ENCODE results near the gene SLC32A1. TPM values are rescaled to one million over a fixed set of nuclear protein-coding genes. Genes with fewer than 3 reads are reported as not detected.
A peak's percentile ranks its signal among the peaks of the same experiment; 100 is the strongest.

Gene SLC32A1
- total and polyA plus RNA-seq, 2 donors, result 0.11 TPM; not detected in 1

DNA sequence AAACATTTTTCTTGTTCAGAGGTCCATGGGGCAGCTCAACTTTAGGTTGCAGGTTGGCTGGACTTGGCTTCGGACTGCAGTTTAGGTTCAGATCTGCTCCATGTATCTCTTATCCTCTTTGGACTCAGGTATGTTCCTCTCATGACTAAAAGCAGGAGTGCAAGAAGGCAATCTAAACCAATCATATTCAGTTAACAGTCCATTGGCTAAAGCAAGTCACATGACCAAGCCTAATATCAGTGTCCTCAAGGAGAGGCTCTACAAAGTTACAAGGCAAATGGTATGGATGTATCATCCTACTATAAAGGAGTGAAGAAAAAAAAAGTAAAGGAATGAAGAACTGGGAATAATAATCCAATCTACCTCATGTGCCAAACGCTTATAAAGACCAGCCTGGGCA is 21.5 kb downstream of the SLC32A1 start:
- H3K36me3 ChIP-seq (ENCODE audit: control insufficient read depth in 2 of 2, insufficient read depth in 2 of 2, low read length in 1 of 2), result peaks cover 0 to 3% of the 10 kb centered on the region in 2 donors
- no peaks in the 10 kb centered on the region for H3K9me3 ChIP-seq (ENCODE audit: control insufficient read depth in 2 of 2, insufficient read depth in 1 of 2, low read length in 1 of 2)
- H3K27me3 ChIP-seq (ENCODE audit: control insufficient read depth in 2 of 2, insufficient read depth in 1 of 2, low read length in 1 of 2), result peaks cover 5 to 21% of the 10 kb centered on the region in 2 donors
- peaks cover 8 to 13% of the 10 kb centered on the region in 2 donors for H3K4me1 ChIP-seq (ENCODE audit: control insufficient read depth in 2 of 2, insufficient read depth in 2 of 2, low read length in 2 of 2)
- no peak overlapping the region for H3K4me3 ChIP-seq (ENCODE audit: low read length in 2 of 2)
- no peak overlapping the region for H3K27ac ChIP-seq (ENCODE audit: low read depth in 1 of 2, low read length in 1 of 2)
- no peak for DNase-seq (ENCODE audit: low read depth in 6 of 9, low spot score in 9 of 9)
- WGBS, result 98% methylated on average over 2 of the region's 2 CpGs

DNA sequence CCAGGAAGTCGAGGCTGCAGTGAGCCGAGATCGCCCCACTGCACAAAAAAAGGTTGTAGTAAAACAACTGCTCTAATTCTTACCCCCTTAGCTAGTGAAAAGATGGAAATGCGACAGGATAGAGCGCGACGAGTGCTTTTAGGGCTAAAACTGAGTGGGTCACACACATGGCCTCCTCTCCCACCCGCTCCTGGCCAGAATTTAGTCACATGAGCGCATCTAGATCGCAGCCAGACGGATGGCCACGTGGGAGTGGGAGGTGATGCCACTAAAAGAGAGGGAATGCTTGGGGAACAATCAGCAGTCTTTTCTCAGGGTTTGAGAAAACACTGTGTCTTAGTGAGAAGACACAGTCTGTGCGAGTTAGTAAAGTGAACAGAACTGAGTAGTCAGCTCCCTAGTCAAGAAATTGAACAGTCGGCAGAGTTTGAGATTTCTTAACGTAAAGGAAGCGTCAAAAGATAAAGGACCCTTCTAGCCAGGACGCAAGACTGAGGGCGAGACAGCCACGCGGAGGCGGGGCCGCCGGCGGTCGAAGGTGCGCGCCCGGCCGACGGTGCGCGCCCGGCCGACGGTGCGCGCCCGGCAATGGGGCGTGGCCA is 23.3 kb downstream of the SLC32A1 start:
- Histone ChIP-seq H3K4me3 (ENCODE audit: low read length in 2 of 2) (peak overlapping the region; percentile 22 to 90), H3K36me3 (ENCODE audit: control insufficient read depth in 2 of 2, insufficient read depth in 2 of 2, low read length in 1 of 2) (peaks cover 3 to 6% of the 10 kb centered on the region in 2 donors), H3K9me3 (ENCODE audit: control insufficient read depth in 2 of 2, insufficient read depth in 1 of 2, low read length in 1 of 2) (no peaks in the 10 kb centered on the region), H3K4me1 (ENCODE audit: control insufficient read depth in 2 of 2, insufficient read depth in 2 of 2, low read length in 2 of 2) (peaks cover 8 to 13% of the 10 kb centered on the region in 2 donors), H3K27me3 (ENCODE audit: control insufficient read depth in 2 of 2, insufficient read depth in 1 of 2, low read length in 1 of 2) (peaks cover 2 to 7% of the 10 kb centered on the region in 2 donors), H3K27ac (ENCODE audit: low read depth in 1 of 2, low read length in 1 of 2) (no peak overlapping the region)
- 14% methylated on average over 39 of the region's 39 CpGs for WGBS
- no peak for DNase-seq (ENCODE audit: low read depth in 6 of 9, low spot score in 9 of 9)

GRCh38 chr20:38748097-38748860 is 24.0 kb downstream of the SLC32A1 start, which contains the start of gene ACTR5:
Gene ACTR5 (plus strand): TSS chr20:38748460. CDS start chr20:38748479, 19 bp downstream.
- Histone ChIP-seq H3K27ac (ENCODE audit: low read depth in 1 of 2, low read length in 1 of 2) (peak within 1 kb of the TSS; percentile 83 to 93), H3K36me3 (ENCODE audit: control insufficient read depth in 2 of 2, insufficient read depth in 2 of 2, low read length in 1 of 2) (peaks cover 3 to 6% of the 10 kb centered on the region in 2 donors), H3K4me1 (ENCODE audit: control insufficient read depth in 2 of 2, insufficient read depth in 2 of 2, low read length in 2 of 2) (peaks cover 8 to 13% of the 10 kb centered on the region in 2 donors), H3K4me3 (ENCODE audit: low read length in 2 of 2) (peak within 1 kb of the TSS; percentile 63 to 90), H3K9me3 (ENCODE audit: control insufficient read depth in 2 of 2, insufficient read depth in 1 of 2, low read length in 1 of 2) (no peaks in the 10 kb centered on the region), H3K27me3 (ENCODE audit: control insufficient read depth in 2 of 2, insufficient read depth in 1 of 2, low read length in 1 of 2) (peaks cover 2 to 7% of the 10 kb centered on the region in 2 donors)
- peak; percentile 80 to 96 (median 90) for DNase-seq (ENCODE audit: low read depth in 6 of 9, low spot score in 9 of 9)
- under 1% methylated on average over 84 of the region's 84 CpGs for WGBS

DNA sequence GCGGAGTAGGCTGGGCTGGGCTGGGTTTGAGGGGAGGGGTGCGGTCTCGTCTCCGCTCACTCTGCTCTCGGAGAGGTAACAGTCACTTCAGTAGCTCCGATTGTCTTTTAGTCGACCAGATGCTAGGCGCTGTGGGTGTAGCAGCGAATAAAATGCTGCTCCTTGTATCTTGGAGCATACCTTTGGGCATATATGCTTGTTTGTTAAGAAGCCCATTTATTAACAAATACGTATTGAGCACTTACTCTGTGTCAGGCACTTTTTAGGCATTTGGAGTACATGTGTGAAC is 24.5 kb downstream of the SLC32A1 start:
- H3K36me3 ChIP-seq (ENCODE audit: control insufficient read depth in 2 of 2, insufficient read depth in 2 of 2, low read length in 1 of 2), result peaks cover 3 to 6% of the 10 kb centered on the region in 2 donors
- peak overlapping the region in 1 of 2 donors; percentile 93 for H3K27ac ChIP-seq (ENCODE audit: low read depth in 1 of 2, low read length in 1 of 2)
- H3K4me3 ChIP-seq (ENCODE audit: low read length in 2 of 2), result peak overlapping the region; percentile 63 to 90
- DNase-seq (ENCODE audit: low read depth in 6 of 9, low spot score in 9 of 9), result peak in 2 of 9 donors; percentile 51 to 64
- WGBS, result 2% methylated on average over 10 of the region's 10 CpGs
- peaks cover 8 to 13% of the 10 kb centered on the region in 2 donors for H3K4me1 ChIP-seq (ENCODE audit: control insufficient read depth in 2 of 2, insufficient read depth in 2 of 2, low read length in 2 of 2)
- peaks cover 2 to 7% of the 10 kb centered on the region in 2 donors for H3K27me3 ChIP-seq (ENCODE audit: control insufficient read depth in 2 of 2, insufficient read depth in 1 of 2, low read length in 1 of 2)
- no peaks in the 10 kb centered on the region for H3K9me3 ChIP-seq (ENCODE audit: control insufficient read depth in 2 of 2, insufficient read depth in 1 of 2, low read length in 1 of 2)

DNA sequence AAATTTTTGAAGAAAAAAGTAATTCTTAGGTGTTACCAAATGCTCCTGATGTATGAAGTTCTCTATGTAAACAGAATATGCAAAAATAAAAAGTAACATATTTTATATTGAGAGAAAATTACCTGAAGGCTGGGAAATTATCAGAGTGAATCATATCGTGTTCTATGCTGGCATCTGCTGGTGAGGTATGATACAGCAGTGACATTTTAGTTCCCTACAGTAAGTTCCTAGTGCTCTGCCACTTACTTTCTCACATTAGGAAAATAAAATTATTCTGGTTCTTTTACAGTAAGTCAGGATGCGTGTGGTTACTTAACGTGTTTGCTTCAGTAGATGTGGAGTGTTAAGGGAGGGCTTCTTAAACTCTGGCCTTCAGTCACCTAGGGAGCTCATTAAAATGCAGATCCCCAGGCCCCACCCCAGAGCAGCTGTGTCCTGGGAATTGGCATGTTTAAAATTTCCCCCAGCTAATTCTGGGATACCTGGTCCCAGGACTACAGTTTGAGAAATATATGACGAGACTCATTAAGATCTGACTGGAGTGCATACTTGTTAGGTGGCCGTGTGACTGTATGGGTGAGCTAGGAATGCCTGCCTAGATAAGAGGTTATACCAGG is 27.2 kb downstream of the SLC32A1 start:
- Histone ChIP-seq H3K4me1 (ENCODE audit: control insufficient read depth in 2 of 2, insufficient read depth in 2 of 2, low read length in 2 of 2) (peaks cover 8 to 16% of the 10 kb centered on the region in 2 donors), H3K4me3 (ENCODE audit: low read length in 2 of 2) (no peak overlapping the region), H3K9me3 (ENCODE audit: control insufficient read depth in 2 of 2, insufficient read depth in 1 of 2, low read length in 1 of 2) (no peaks in the 10 kb centered on the region), H3K27me3 (ENCODE audit: control insufficient read depth in 2 of 2, insufficient read depth in 1 of 2, low read length in 1 of 2) (peaks cover 0 to 5% of the 10 kb centered on the region in 2 donors), H3K27ac (ENCODE audit: low read depth in 1 of 2, low read length in 1 of 2) (no peak overlapping the region), H3K36me3 (ENCODE audit: control insufficient read depth in 2 of 2, insufficient read depth in 2 of 2, low read length in 1 of 2) (peaks cover 16 to 20% of the 10 kb centered on the region in 2 donors)
- DNase-seq (ENCODE audit: low read depth in 6 of 9, low spot score in 9 of 9), result peak in 3 of 9 donors; percentile 44 to 65 (median 57)
- 72% methylated on average over 5 of the region's 5 CpGs for WGBS

DNA sequence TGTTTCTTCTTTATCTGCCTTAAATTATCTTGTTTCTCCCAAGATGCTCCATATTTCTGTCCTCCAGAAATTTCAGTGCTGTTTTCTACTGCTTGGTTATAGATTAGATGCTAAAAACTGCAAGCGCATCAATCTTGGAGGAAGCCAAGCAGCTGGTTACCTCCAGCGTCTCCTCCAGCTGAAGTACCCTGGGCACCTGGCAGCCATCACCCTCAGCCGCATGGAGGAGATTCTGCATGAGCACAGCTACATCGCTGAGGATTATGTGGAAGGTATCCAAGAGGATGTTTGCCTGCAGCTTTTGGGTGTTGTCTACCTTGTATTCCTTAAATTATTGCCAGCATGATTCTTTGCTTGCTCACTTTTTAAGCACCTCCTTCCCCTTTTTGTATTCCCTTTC is 27.7 kb downstream of the SLC32A1 start:
- H3K4me1 ChIP-seq (ENCODE audit: control insufficient read depth in 2 of 2, insufficient read depth in 2 of 2, low read length in 2 of 2), result peaks cover 8 to 16% of the 10 kb centered on the region in 2 donors
- H3K36me3 ChIP-seq (ENCODE audit: control insufficient read depth in 2 of 2, insufficient read depth in 2 of 2, low read length in 1 of 2), result peaks cover 20% of the 10 kb centered on the region in 2 donors
- no peak for DNase-seq (ENCODE audit: low read depth in 6 of 9, low spot score in 9 of 9)
- peaks cover 0 to 5% of the 10 kb centered on the region in 2 donors for H3K27me3 ChIP-seq (ENCODE audit: control insufficient read depth in 2 of 2, insufficient read depth in 1 of 2, low read length in 1 of 2)
- H3K9me3 ChIP-seq (ENCODE audit: control insufficient read depth in 2 of 2, insufficient read depth in 1 of 2, low read length in 1 of 2), result no peaks in the 10 kb centered on the region
- no peak overlapping the region for H3K27ac ChIP-seq (ENCODE audit: low read depth in 1 of 2, low read length in 1 of 2)
- H3K4me3 ChIP-seq (ENCODE audit: low read length in 2 of 2), result no peak overlapping the region
- 98% methylated on average over 4 of the region's 4 CpGs for WGBS

GRCh38 chr20:38754924-38755323 is 30.6 kb downstream of the SLC32A1 start:
- H3K4me1 ChIP-seq (ENCODE audit: control insufficient read depth in 2 of 2, insufficient read depth in 2 of 2, low read length in 2 of 2), result peaks cover 0 to 3% of the 10 kb centered on the region in 2 donors
- no peaks in the 10 kb centered on the region for H3K27me3 ChIP-seq (ENCODE audit: control insufficient read depth in 2 of 2, insufficient read depth in 1 of 2, low read length in 1 of 2)
- WGBS, result 99% methylated on average over 13 of the region's 13 CpGs
- H3K9me3 ChIP-seq (ENCODE audit: control insufficient read depth in 2 of 2, insufficient read depth in 1 of 2, low read length in 1 of 2), result no peaks in the 10 kb centered on the region
- no peak overlapping the region for H3K27ac ChIP-seq (ENCODE audit: low read depth in 1 of 2, low read length in 1 of 2)
- H3K4me3 ChIP-seq (ENCODE audit: low read length in 2 of 2), result no peak overlapping the region
- DNase-seq (ENCODE audit: low read depth in 6 of 9, low spot score in 9 of 9), result no peak
- peaks cover 28 to 39% of the 10 kb centered on the region in 2 donors for H3K36me3 ChIP-seq (ENCODE audit: control insufficient read depth in 2 of 2, insufficient read depth in 2 of 2, low read length in 1 of 2)

DNA sequence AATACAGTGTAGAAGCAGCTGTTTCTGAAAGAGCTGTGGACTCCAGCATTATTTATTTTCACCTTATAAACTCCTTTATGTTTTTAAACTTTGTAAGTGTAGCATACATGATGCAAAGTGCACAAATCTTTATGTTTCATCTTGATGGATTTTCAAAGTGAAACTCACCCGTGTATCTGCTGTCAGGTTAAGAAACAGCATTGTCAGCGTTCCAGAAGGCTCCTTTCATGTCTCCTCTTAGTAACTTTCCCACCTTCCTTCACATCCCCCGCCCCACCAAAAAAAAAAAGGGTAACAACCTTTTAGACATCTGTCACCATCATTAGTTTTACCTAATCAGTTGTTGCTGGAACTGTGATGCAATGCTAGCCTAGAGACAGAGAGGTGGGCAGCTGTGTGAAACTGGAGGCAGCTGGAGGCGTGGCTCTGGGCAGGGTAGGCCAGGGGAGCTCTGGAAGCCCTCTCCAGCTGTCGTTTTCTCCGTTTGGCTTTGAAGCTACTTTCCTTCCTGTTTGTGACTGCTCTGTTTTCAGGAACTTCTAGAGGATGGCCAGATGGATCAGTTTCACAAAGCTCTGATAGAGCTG is 31.1 kb downstream of the SLC32A1 start:
- 66% methylated on average over 6 of the region's 6 CpGs for WGBS
- Histone ChIP-seq H3K9me3 (ENCODE audit: control insufficient read depth in 2 of 2, insufficient read depth in 1 of 2, low read length in 1 of 2) (no peaks in the 10 kb centered on the region), H3K27ac (ENCODE audit: low read depth in 1 of 2, low read length in 1 of 2) (no peak overlapping the region), H3K4me1 (ENCODE audit: control insufficient read depth in 2 of 2, insufficient read depth in 2 of 2, low read length in 2 of 2) (peaks cover 0 to 3% of the 10 kb centered on the region in 2 donors), H3K27me3 (ENCODE audit: control insufficient read depth in 2 of 2, insufficient read depth in 1 of 2, low read length in 1 of 2) (no peaks in the 10 kb centered on the region), H3K4me3 (ENCODE audit: low read length in 2 of 2) (no peak overlapping the region), H3K36me3 (ENCODE audit: control insufficient read depth in 2 of 2, insufficient read depth in 2 of 2, low read length in 1 of 2) (peaks cover 28 to 43% of the 10 kb centered on the region in 2 donors)
- no peak for DNase-seq (ENCODE audit: low read depth in 6 of 9, low spot score in 9 of 9)
